ENCODE measurements around the gene MGMT.

- no peak for TF ChIP-seq POLR2A (IDR thresholded peaks at IDR 0.05)
- TF ChIP-seq, protein P1, sequence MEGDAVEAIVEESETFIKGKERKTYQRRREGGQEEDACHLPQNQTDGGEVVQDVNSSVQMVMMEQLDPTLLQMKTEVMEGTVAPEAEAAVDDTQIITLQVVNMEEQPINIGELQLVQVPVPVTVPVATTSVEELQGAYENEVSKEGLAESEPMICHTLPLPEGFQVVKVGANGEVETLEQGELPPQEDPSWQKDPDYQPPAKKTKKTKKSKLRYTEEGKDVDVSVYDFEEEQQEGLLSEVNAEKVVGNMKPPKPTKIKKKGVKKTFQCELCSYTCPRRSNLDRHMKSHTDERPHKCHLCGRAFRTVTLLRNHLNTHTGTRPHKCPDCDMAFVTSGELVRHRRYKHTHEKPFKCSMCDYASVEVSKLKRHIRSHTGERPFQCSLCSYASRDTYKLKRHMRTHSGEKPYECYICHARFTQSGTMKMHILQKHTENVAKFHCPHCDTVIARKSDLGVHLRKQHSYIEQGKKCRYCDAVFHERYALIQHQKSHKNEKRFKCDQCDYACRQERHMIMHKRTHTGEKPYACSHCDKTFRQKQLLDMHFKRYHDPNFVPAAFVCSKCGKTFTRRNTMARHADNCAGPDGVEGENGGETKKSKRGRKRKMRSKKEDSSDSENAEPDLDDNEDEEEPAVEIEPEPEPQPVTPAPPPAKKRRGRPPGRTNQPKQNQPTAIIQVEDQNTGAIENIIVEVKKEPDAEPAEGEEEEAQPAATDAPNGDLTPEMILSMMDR (IDR thresholded peaks at IDR 0.05): no peak
Observed at GRCh38 chr10:129440722-129441316, 26.2 kb upstream of the MGMT start.

Data from testis (tissue), 2 donors.